ENCODE measurements around the gene IL17RE.

DNA sequence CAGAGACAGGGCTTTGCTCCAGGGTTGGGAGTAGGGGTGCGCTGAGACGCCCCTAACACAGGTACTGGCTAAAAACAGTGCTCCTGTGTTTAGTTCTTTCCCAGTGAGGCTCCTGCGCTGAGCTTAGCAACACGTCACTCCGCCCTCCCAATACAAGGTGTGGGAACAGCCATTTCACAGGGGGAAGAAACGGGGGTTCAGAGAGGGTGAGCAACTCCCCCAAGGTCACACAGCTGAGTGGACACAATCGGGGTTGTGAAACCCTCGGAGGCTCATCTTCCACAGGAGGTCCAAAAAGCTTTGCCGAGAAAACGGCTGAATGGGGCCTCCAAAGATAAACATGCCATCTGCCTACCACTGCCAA lies 48.9 kb downstream of the IL17RE start:
- TF ChIP-seq POLR2A (IDR thresholded peaks at IDR 0.05): no peak
- TF ChIP-seq, protein P1, sequence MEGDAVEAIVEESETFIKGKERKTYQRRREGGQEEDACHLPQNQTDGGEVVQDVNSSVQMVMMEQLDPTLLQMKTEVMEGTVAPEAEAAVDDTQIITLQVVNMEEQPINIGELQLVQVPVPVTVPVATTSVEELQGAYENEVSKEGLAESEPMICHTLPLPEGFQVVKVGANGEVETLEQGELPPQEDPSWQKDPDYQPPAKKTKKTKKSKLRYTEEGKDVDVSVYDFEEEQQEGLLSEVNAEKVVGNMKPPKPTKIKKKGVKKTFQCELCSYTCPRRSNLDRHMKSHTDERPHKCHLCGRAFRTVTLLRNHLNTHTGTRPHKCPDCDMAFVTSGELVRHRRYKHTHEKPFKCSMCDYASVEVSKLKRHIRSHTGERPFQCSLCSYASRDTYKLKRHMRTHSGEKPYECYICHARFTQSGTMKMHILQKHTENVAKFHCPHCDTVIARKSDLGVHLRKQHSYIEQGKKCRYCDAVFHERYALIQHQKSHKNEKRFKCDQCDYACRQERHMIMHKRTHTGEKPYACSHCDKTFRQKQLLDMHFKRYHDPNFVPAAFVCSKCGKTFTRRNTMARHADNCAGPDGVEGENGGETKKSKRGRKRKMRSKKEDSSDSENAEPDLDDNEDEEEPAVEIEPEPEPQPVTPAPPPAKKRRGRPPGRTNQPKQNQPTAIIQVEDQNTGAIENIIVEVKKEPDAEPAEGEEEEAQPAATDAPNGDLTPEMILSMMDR (IDR thresholded peaks at IDR 0.05): no peak

Data from uterus (tissue), 2 donors.